Progenitor cell of endocrine pancreas (in vitro differentiated cells): ENCODE results near the gene B4GALT3. TPM values are rescaled to one million over a fixed set of nuclear protein-coding genes. Genes with fewer than 3 reads are reported as not detected.

Experiments
- DNase-seq: peaks from one replicate; pipeline ENCODE4 v3.0.0; 2021; ENCODE audit warnings: low spot score; ENCODE audit not compliant: unreplicated experiment
- H3K27ac Mint-ChIP-seq: 2 replicates; pipeline ENCODE4 v1.8.0; 2021; ENCODE audit warnings: mild to moderate bottlenecking, moderate library complexity, mixed read lengths
- H3K27me3 Mint-ChIP-seq: 2 replicates; pipeline ENCODE4 v1.8.0; 2021; ENCODE audit warnings: mixed read lengths
- H3K36me3 Mint-ChIP-seq: 2 replicates; pipeline ENCODE4 v1.8.0; 2022; ENCODE audit warnings: mixed read lengths; ENCODE audit not compliant: insufficient read depth
- H3K4me1 Mint-ChIP-seq: 2 replicates; pipeline ENCODE4 v1.8.0; 2021; ENCODE audit warnings: low read depth, mixed read lengths
- H3K4me3 Mint-ChIP-seq: 2 replicates; pipeline ENCODE4 v1.8.0; 2021; ENCODE audit warnings: low read depth, mild to moderate bottlenecking, moderate library complexity, mixed read lengths
- H3K9me3 Mint-ChIP-seq: 2 replicates; pipeline ENCODE4 v1.8.0; 2021; ENCODE audit warnings: low read depth, mixed read lengths
- total RNA-seq: library from RNA; stranded (reverse); gene quantifications from 2 replicates; pipeline ENCODE4 v1.2.1, GENCODE V29; 2021
- TF ChIP-seq, protein P1 (sequence below): fragments of 200-600 bp; sonication (generic); IDR thresholded peaks from one replicate; pipeline ENCODE4 v1.5.0; 2021; ENCODE audit warnings: antibody characterized with exemption, mild to moderate bottlenecking; ENCODE audit not compliant: unreplicated experiment

The B4GALT3 gene
- total RNA-seq, 1 donor from 2014 or later: 45.9 TPM

DNA sequence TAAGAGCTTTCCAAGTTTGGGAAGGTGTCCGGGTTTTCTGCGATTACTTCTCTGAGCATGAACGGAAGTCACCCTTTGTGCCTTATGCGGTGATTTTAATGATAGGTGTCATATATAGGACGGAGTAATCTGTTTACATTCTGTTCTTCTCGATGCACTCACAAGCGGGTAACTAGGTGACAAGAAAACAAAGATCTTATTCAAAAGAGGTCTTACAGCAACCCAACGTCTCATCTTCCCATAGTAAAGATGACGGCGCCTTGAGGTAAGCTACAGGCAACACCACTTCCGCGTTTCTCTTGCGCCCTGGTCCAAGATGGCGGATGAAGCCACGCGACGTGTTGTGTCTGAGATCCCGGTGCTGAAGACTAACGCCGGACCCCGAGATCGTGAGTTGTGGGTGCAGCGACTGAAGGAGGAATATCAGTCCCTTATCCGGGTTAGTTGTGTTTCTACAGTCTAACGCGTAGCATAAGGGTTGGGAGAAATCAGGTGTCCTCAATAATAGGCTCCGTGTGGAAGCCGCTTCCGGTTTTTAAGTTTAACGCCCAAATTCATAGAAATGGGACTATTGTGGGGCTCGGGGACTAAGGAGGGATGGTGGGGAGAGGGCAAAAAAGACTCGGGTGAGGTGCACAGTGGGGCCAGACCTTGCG, 23.5 kb downstream of the B4GALT3 start, which contains the start of gene UFC1:
Gene UFC1 (plus strand): TSS at position 297 of the 656 bp plus-strand sequence. CDS start 20 bp downstream, at position 317.
- DNase-seq: peak; percentile 32
- Mint-ChIP-seq H3K4me1 (peaks cover 9% of the 10 kb centered on the region), H3K9me3 (no peaks in the 10 kb centered on the region), H3K4me3 (peak within 1 kb of the TSS; percentile 93), H3K36me3 (peaks cover 9% of the 10 kb centered on the region), H3K27ac (peak within 1 kb of the TSS; percentile 100), H3K27me3 (no peaks in the 10 kb centered on the region)
- TF ChIP-seq, protein P1, sequence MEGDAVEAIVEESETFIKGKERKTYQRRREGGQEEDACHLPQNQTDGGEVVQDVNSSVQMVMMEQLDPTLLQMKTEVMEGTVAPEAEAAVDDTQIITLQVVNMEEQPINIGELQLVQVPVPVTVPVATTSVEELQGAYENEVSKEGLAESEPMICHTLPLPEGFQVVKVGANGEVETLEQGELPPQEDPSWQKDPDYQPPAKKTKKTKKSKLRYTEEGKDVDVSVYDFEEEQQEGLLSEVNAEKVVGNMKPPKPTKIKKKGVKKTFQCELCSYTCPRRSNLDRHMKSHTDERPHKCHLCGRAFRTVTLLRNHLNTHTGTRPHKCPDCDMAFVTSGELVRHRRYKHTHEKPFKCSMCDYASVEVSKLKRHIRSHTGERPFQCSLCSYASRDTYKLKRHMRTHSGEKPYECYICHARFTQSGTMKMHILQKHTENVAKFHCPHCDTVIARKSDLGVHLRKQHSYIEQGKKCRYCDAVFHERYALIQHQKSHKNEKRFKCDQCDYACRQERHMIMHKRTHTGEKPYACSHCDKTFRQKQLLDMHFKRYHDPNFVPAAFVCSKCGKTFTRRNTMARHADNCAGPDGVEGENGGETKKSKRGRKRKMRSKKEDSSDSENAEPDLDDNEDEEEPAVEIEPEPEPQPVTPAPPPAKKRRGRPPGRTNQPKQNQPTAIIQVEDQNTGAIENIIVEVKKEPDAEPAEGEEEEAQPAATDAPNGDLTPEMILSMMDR: no peak

DNA sequence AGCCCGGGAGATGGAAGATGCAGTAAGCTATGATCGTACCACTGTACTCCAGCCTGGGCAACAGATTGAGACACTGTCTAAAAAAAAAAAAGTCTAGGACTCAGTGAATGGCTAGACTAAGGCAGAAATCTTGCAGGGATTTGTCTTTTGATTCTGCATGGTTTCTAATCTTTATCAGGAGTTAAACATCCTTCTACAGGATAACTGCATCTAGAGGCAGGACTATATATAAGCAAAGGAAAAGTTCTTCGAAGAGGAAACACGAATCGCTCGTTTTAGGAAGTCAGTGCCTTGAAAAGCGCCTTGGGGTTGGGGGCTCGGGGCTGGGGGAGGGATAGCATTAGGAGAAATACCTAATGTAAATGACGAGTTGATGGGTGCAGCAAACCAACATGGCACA, 24.1 kb downstream of the B4GALT3 start:
- peaks cover 9% of the 10 kb centered on the region for H3K36me3 Mint-ChIP-seq
- DNase-seq: no peak
- peak overlapping the region; percentile 93 for H3K4me3 Mint-ChIP-seq
- H3K9me3 Mint-ChIP-seq: no peaks in the 10 kb centered on the region
- H3K4me1 Mint-ChIP-seq: peaks cover 9% of the 10 kb centered on the region
- H3K27ac Mint-ChIP-seq: peak overlapping the region; percentile 92
- H3K27me3 Mint-ChIP-seq: no peaks in the 10 kb centered on the region
- TF ChIP-seq, protein P1: no peak

DNA sequence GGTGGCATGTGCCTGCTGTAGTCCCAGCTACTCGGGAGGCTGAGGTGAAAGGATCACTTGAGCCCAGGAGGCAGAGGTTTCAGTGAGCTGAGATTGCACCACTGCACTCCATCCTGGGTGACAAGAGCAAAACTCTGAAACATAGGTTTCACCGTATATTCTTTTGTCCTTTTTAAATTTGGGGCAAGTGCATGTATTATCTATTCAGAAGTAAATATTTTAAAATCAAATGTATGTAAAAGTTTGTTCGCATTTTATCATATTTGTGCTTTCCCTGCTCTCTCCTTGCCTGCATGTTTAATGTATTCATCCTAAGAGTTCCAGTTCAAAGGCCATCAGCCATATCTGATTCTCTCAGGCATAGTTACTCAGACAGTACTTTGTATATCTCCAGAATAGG, 31.5 kb downstream of the B4GALT3 start:
- TF ChIP-seq, protein P1: no peak

DNA sequence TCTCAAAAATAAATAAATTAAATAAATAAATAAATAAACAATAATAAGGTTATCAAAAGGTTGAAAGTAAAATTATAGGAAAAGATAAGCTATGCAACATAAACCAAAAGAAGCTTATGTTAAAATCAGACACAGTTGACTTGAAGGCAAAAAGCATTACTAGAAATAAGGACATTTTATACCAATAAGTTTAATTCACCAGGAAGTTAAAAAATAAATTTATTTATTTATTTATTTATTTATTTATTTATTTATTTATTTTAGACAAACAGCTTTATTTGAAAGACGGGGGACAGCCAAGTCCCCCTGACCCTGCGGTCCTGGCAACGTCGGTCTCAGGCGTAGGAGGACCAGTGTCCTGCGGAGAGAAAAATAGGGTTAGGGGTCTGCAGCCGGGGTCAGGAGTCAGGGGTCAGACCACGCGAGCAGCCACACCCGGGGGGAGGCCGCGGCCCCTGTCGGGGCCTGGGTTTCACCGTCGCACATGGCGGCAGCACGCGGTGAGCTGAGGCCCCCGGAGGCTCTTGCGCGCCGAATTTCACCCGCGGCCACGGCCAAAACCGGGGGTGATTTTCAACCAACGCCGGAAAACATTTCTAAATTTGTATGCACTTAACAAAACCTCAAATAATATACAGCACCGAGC, 36.4 kb downstream of the B4GALT3 start:
- Mint-ChIP-seq H3K9me3 (no peaks in the 10 kb centered on the region), H3K27ac (no peak overlapping the region), H3K4me1 (peaks cover 3% of the 10 kb centered on the region), H3K27me3 (no peaks in the 10 kb centered on the region), H3K36me3 (no peaks in the 10 kb centered on the region), H3K4me3 (no peak overlapping the region)
- DNase-seq: no peak
- TF ChIP-seq, protein P1: no peak

More for the DNA sequence above, 31.5 kb downstream of the B4GALT3 start:
- Mint-ChIP-seq H3K4me1 (no peaks in the 10 kb centered on the region), H3K9me3 (no peaks in the 10 kb centered on the region), H3K27ac (no peak overlapping the region), H3K36me3 (no peaks in the 10 kb centered on the region), H3K27me3 (no peaks in the 10 kb centered on the region), H3K4me3 (no peak overlapping the region)
- no peak for DNase-seq

DNA sequence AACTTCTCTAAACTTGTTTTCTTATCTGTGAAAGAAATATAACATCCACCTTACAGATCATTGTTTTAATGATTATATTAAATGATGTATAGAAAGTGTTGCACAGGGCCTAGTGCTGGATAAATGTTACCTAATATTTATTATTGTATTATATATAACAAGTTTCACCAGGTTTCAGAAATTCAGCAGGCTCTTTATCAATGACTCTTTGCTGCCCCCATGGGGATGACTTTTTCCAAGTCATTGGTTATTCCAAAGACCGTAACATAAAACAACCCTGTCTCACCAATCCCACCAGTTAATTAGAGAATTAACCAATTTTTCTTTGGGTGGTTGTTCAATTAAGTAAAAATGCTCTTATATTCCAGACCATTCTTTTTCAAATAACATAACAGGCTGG, 37.5 kb downstream of the B4GALT3 start:
- no peaks in the 10 kb centered on the region for H3K27me3 Mint-ChIP-seq
- no peak for DNase-seq

More for the DNA sequence above, 37.5 kb downstream of the B4GALT3 start:
- Mint-ChIP-seq H3K4me1 (peaks cover 3% of the 10 kb centered on the region), H3K36me3 (no peaks in the 10 kb centered on the region), H3K4me3 (no peak overlapping the region), H3K27ac (no peak overlapping the region), H3K9me3 (no peaks in the 10 kb centered on the region)
- TF ChIP-seq, protein P1: peak; percentile 65
